Thyroid gland (tissue), 4 donors: Measurements from ENCODE around the gene DNM3. TPM values are rescaled to one million over a fixed set of nuclear protein-coding genes. Genes with fewer than 3 reads are reported as not detected.

ENCODE experiments used
- DNase-seq, 2 donors: peaks; one replicate each; pipeline ENCODE4 v3.0.0-alpha.2; 2019
- H3K27ac ChIP-seq, 3 donors: fragments of 200-600 bp; sonication (generic); 1 replicate in 2 of 3; 2 replicates in 1 of 3; pipeline ENCODE4 v1.5.1; 2016 to 2019; ENCODE audit warnings: mild to moderate bottlenecking in 1 of 3, moderate library complexity in 1 of 3
- H3K27me3 ChIP-seq: fragments of 200-600 bp; sonication (generic); one replicate; pipeline ENCODE4 v1.5.1; 2019
- H3K36me3 ChIP-seq, 2 donors: fragments of 200-600 bp; sonication (generic); one replicate each; pipeline ENCODE4 v1.5.1; 2016 to 2019
- H3K4me1 ChIP-seq, 2 donors: fragments of 200-600 bp; sonication (generic); one replicate each; pipeline ENCODE4 v1.5.1; 2017 to 2019
- H3K4me3 ChIP-seq, 3 donors: fragments of 200-600 bp; sonication (generic); replicated peaks in 1 of 3; 1 replicate in 2 of 3; 2 replicates in 1 of 3; pipeline ENCODE4 v1.5.1; 2016; ENCODE audit warnings: mild to moderate bottlenecking in 1 of 3
- H3K9me3 ChIP-seq: fragments of 200-600 bp; sonication (generic); one replicate; pipeline ENCODE4 v1.5.1; 2017
- CTCF ChIP-seq, 6 experiments: fragments of 200-600 bp in 3 of 6; fragments of 450-650 bp in 3 of 6; sonication (generic) in 3 of 6; IDR thresholded peaks; one replicate each; pipeline ENCODE4 v1.5.1; 2016 to 2019; ENCODE audit warnings: antibody characterized with exemption in 6 of 6, mild to moderate bottlenecking in 2 of 6, inconsistent platforms in 1 of 6, moderate library complexity in 1 of 6
- POLR2A ChIP-seq, 2 donors: fragments of 450-650 bp; IDR thresholded peaks; one replicate each; pipeline ENCODE4 v1.6.1; 2017; ENCODE audit warnings: antibody characterized with exemption in 2 of 2, mild to moderate bottlenecking in 2 of 2, moderate library complexity in 1 of 2
- WGBS, 2 donors: methylation state at CpG; one replicate each; pipeline ENCODE4 v1.1.5; 2017; 5-methylcytosine and 5-hydroxymethylcytosine counted together
- intact Hi-C: fragments of 100-400 bp; cut with DNase I; formaldehyde crosslinking; loops from one replicate; pipeline ENCODE4 v1.15.1; 2023
- total RNA-seq, 4 donors: library from RNA; depleted of rRNA; stranded (reverse); fragments of >200 nt; gene quantifications; one replicate each; pipeline ENCODE4 v1.2.3, GENCODE V29; 2016

Gene DNM3
- total RNA-seq, 4 donors from 2014 or later: 9.0 to 13.6 (median 10.8) TPM

DNA sequence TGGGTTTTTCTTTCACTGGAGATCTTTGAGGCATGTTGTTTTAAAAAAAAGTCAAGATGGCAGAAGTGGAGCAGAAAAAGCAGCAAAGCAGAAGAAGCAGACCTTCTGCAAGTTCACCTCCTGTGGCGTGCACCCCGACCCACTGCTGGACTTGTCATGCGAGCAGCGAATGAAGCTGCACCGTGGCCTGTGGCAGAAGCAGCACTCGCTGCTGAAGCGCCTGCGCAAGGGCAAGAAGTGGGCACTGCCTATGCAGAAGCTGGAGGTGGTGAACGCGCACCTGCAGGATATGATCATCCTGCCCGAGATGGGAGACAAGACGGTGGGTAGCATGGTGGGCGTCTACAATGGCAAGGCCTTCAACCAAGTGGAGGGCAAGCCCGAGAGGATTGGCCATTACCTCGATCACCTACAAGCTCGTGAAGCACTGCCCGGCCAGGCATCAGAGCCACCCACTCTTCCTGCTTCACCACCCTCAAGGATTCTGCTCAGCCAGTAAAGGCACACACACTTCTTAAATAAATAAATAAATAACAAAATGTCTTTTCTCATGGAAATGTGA, 37.8 kb upstream of the DNM3 start:
- Histone ChIP-seq H3K27me3 (no peaks in the 10 kb centered on the region), H3K9me3 (no peaks in the 10 kb centered on the region), H3K4me3 (no peak overlapping the region), H3K27ac (no peak overlapping the region), H3K36me3 (no peaks in the 10 kb centered on the region), H3K4me1 (peaks cover 11 to 17% of the 10 kb centered on the region in 2 donors)
- DNase-seq: no peak
- intact Hi-C loops: no loop called here
- TF ChIP-seq POLR2A (IDR thresholded peaks at IDR 0.05): no peak
- no peak for TF ChIP-seq CTCF (IDR thresholded peaks at IDR 0.05)
- 89 to 90% methylated on average over 16 to 17 of the region's 17 CpGs for WGBS, 2 donors

GRCh38 chr1:171805395-171806115, 35.7 kb upstream of the DNM3 start:
- DNase-seq: no peak
- Histone ChIP-seq H3K27me3 (no peaks in the 10 kb centered on the region), H3K9me3 (no peaks in the 10 kb centered on the region), H3K27ac (no peak overlapping the region), H3K4me1 (peaks cover 4 to 7% of the 10 kb centered on the region in 2 donors), H3K36me3 (no peaks in the 10 kb centered on the region), H3K4me3 (no peak overlapping the region)
- TF ChIP-seq CTCF (IDR thresholded peaks at IDR 0.05) (no peak), POLR2A (IDR thresholded peaks at IDR 0.05) (no peak)
- WGBS, 2 donors: 73 to 75% methylated on average over 9 of the region's 9 CpGs
- intact Hi-C loops: no loop called here

DNA sequence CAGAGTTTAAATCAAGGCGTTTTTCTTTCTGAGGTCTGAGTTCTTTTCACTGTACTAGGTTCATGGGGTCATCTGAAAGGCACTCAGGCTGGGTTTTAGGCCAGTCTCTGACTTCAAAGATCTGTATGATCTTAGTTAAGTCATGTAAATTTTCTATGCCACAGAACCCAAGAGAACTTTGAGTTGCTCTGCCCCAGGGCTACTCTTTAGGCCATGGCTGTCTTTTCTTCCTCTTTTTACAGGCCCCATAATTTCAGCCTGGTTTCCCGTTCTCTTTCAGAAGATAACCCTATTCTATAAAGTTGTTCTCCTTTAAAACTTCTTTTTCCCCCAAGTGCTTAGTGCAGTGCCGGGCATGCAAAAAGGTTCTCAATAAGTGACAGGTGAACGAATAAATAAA, 33.7 kb upstream of the DNM3 start:
- no peak for DNase-seq
- intact Hi-C loops: no loop called here
- WGBS, 2 donors: 92 to 95% methylated on average over 4 of the region's 4 CpGs
- Histone ChIP-seq H3K9me3 (no peaks in the 10 kb centered on the region), H3K4me1 (no peaks in the 10 kb centered on the region), H3K4me3 (no peak overlapping the region), H3K27ac (no peak overlapping the region), H3K36me3 (no peaks in the 10 kb centered on the region), H3K27me3 (no peaks in the 10 kb centered on the region)
- TF ChIP-seq POLR2A (IDR thresholded peaks at IDR 0.05): no peak
- no peak for TF ChIP-seq CTCF (IDR thresholded peaks at IDR 0.05)

GRCh38 chr1:171809834-171810233, 31.5 kb upstream of the DNM3 start:
- Histone ChIP-seq H3K27me3 (no peaks in the 10 kb centered on the region), H3K27ac (no peak overlapping the region), H3K36me3 (no peaks in the 10 kb centered on the region), H3K4me1 (peaks cover 0 to 4% of the 10 kb centered on the region in 2 donors), H3K9me3 (no peaks in the 10 kb centered on the region), H3K4me3 (no peak overlapping the region)
- TF ChIP-seq POLR2A (IDR thresholded peaks at IDR 0.05) (no peak), CTCF (IDR thresholded peaks at IDR 0.05) (no peak)
- WGBS, 2 donors: 70 to 85% methylated on average over 2 of the region's 2 CpGs
- no peak for DNase-seq
- intact Hi-C loops: no loop called here

GRCh38 chr1:171811672-171812071, 29.6 kb upstream of the DNM3 start:
- Histone ChIP-seq H3K4me3 (no peak overlapping the region), H3K27ac (no peak overlapping the region), H3K27me3 (no peaks in the 10 kb centered on the region), H3K36me3 (no peaks in the 10 kb centered on the region), H3K9me3 (no peaks in the 10 kb centered on the region), H3K4me1 (peaks cover 0 to 4% of the 10 kb centered on the region in 2 donors)
- no peak for DNase-seq
- TF ChIP-seq CTCF (IDR thresholded peaks at IDR 0.05) (no peak), POLR2A (IDR thresholded peaks at IDR 0.05) (no peak)
- intact Hi-C loops: no loop called here
